ENCODE measurements around the gene TAS2R1. TPM values are rescaled to one million over a fixed set of nuclear protein-coding genes. Genes with fewer than 3 reads are reported as not detected.

The TAS2R1 gene
- total and polyA plus RNA-seq, 10 of the 15 experiments (the other 5 are each of a cell fraction or from before 2014, with no cell fraction given) = not detected

- DNase-seq (ENCODE audit: low read depth, low spot score) (no peak), ATAC-seq (no peak), FAIRE-seq (no peak)
- ChIA-PET RAD21 (ENCODE audit: unreplicated experiment) (no interaction called here), SMC1A (ENCODE audit: uncharacterized antibody, unreplicated experiment) (no interaction called here), POLR2A (no interaction called here), CTCF (no interaction called here)
- no TSS peak for BruUV-seq (replicated peaks)
- Histone ChIP-seq H3K4me2 (ENCODE audit: control insufficient read depth, insufficient read depth) (no peak overlapping the region), H2AFZ (ENCODE audit: control insufficient read depth, low read depth, low read length) (no peak overlapping the region), H3K9me3 (replicated peaks; ENCODE audit: control insufficient read depth, insufficient read depth, low read length) (no peaks in the 10 kb centered on the region), H3K27ac (ENCODE audit: control insufficient read depth, insufficient read depth) (no peak overlapping the region), H4K20me1 (ENCODE audit: control insufficient read depth, insufficient read depth) (no peaks in the 10 kb centered on the region), H3K36me3 (ENCODE audit: control insufficient read depth in 2 of 2, insufficient read depth in 2 of 2, low read length in 1 of 2) (no peaks in the 10 kb centered on the region), H3K27me3 (replicated peaks in 1 of 2; ENCODE audit: control insufficient read depth in 2 of 2, insufficient read depth in 2 of 2, low read length in 1 of 2) (no peaks in the 10 kb centered on the region), H3K4me1 (ENCODE audit: control insufficient read depth, insufficient read depth, low read length) (no peaks in the 10 kb centered on the region), H3K9ac (ENCODE audit: control insufficient read depth, insufficient read depth, low read length) (no peak overlapping the region), H3K4me3 (no peak overlapping the region), H3K79me2 (ENCODE audit: control insufficient read depth, insufficient read depth, low read length) (no peaks in the 10 kb centered on the region)
- WGBS (ENCODE audit: insufficient coverage, insufficient replicate concordance, low lambda C conversion rate, missing lambda C conversion rate) = 5% methylated on average over 6 of the region's 6 CpGs
- TF ChIP-seq ZBTB11 (CRISPR knock-in tag; IDR thresholded peaks at IDR 0.05) (no peak), RUNX3 (IDR thresholded peaks at IDR 0.05; ENCODE audit: low read length) (no peak), ZBTB33 (IDR thresholded peaks at IDR 0.05) (no peak), SMAD5 (IDR thresholded peaks at IDR 0.05; ENCODE audit: low read depth) (no peak), STAT3 (IDR thresholded peaks at IDR 0.05; ENCODE audit: low read depth, low read length) (no peak), ATF7 (IDR thresholded peaks at IDR 0.05; ENCODE audit: low read depth) (no peak), HDAC2 (IDR thresholded peaks at IDR 0.05) (no peak), POU2F2 (IDR thresholded peaks at IDR 0.05; ENCODE audit: borderline replicate concordance, low read depth, low read length) (no peak), MYC (IDR thresholded peaks at IDR 0.05; ENCODE audit: insufficient read depth, insufficient read length, insufficient replicate concordance, low read length, severe bottlenecking) (no peak), E2F8 (IDR thresholded peaks at IDR 0.05; ENCODE audit: low read depth, partially characterized antibody) (no peak), MEF2A (IDR thresholded peaks at IDR 0.05; ENCODE audit: insufficient read depth, low read depth, low read length) (no peak), NFIC (IDR thresholded peaks at IDR 0.05; ENCODE audit: low read depth, low read length) (no peak)
- intact Hi-C loops (cut with micrococcal nuclease; ENCODE audit: unreplicated experiment) = no loop called here
- in situ Hi-C loops (cut with MboI) = no loop called here
Observed at GRCh38 chr5:9663891-9664290, 33.7 kb upstream of the TAS2R1 start.
